SKM-1 treated with dmso at 0.1 percent for 144 hours (cell line): ENCODE results near the gene FLG2.

ENCODE experiments used
- DNase-seq: peaks from one replicate; lab custom pipeline; 2025; ENCODE audit not compliant: unreplicated experiment; lab: John Stamatoyannopoulos, UW

Gene FLG2

GRCh38 chr1:152359906-152360305 lies at the start of gene FLG2:
Gene FLG2, minus strand, starts transcription at chr1:152360006. Its CDS starts 1,122 bp downstream, at chr1:152358884.
- DNase-seq, result no peak

DNA sequence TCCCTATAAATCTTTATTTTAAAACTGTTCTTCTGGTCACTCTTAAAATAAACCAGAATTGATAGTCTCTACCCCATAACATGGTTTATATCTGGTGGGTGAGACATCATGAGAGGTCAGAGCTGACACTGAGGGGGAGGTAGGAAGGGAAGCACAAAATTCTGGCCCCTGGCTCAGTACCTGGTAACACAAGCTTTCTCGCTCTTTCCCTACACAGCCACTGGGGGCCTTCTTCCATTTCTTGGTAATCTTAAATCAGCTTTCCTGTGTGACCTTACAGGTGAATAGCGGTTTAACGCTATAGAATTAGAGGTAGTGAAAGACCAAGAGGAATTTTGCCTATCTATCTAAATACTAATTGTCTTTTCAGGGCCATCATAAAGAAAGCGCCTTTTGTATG lies 48.9 kb upstream of the FLG2 start:
- DNase-seq, result no peak

GRCh38 chr1:152398812-152399698 lies 39.2 kb upstream of the FLG2 start:
- no peak for DNase-seq

GRCh38 chr1:152397474-152397873 lies 37.7 kb upstream of the FLG2 start:
- DNase-seq, result no peak

GRCh38 chr1:152394151-152394550 lies 34.3 kb upstream of the FLG2 start:
- DNase-seq, result no peak

DNA sequence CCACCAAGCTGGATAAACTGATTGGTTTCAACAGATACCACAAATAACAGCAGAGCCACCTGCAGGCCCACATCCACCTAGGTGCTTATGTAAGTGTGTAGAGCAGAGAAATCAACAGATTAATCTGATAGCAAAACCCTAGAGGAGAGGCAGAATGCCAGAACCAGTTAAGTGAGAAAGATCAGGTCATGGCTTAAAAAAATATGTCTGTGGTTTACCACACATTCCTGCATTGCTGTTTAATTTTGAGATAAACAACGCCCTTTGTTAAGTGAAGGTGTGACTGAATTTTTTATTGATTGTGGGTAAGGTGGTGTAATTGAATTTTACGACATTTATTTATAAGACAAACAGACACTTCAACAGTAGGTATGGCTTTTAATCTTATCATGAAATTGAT lies 33.1 kb upstream of the FLG2 start:
- no peak for DNase-seq

DNA sequence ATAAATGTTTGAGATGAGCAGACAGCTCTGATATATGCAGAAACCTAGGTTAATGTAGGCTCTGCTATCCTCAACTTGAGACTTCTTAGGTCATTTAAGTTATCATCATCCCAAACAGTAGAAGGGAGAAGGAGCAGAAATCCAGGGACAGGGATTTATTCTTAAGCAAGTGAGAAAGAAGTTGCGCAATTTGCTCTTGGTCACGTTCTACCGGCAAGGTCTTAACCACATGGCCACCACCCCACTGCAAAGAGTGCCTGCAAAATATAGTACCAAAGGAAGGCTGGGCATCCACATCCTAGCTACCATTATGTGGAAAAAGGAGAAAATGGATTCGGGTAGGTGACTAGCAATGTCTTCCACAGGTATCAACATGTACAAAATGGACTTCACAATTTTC lies 29.1 kb upstream of the FLG2 start:
- DNase-seq, result no peak

DNA sequence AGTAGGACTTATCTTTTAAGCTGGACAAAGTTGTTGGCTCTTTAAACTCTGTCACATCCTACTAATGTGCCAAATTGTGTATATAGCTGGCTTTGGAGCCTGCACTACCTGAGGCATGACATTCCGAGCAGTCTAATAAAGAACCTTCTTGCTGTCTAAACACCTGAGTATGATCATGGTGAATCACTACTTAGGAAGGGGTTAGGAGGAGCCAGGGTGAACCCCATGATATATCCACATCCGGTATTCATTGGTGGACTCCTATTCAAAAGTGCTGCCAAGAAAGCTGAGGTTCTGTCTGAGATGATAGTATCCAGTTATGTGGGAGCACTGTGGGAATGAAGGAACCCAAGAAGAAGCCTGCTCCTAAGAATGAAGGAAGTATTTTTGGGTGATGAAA lies 27.1 kb upstream of the FLG2 start:
- no peak for DNase-seq

DNA sequence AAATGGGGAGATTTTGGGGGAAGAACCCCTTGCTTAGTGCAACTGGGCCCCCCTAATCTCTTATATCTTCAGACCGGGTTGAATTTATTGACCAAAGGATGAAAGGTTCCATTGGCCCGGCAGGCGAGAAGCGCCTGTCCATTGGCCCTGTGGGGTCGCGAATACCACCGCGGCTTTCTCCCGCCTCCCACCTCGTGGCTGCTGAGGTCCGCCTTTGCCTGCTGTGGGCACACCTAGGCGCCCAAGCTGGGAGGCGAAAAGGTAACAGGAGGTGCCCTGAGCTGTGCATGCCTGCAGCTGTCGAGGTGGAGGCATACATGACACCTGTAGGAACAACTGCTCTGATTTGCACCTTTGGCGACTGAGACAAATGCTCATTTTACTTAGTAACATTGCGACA lies 21.1 kb upstream of the FLG2 start:
- DNase-seq, result no peak

DNA sequence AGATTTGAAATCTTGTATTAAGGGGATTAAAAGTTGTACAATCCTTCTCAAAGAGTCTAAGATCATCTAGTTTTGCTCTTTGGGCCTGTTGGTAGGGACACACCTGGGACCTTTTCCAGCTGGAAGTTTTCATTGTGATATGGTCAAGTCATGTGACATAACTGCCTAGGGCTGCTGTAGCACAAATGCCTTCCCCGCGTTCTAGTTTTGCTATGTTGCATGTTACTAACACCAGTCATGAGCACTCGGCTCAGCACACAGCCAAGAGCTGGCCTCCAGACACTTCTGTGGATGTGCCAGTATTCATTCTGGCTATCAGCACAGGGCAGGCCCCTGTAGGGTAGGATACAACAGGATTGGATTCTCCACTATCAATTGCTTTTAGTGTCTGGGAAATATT lies 14.6 kb upstream of the FLG2 start:
- no peak for DNase-seq

- DNase-seq, result no peak
Observed at GRCh38 chr1:152372672-152373071, 12.9 kb upstream of the FLG2 start.

DNA sequence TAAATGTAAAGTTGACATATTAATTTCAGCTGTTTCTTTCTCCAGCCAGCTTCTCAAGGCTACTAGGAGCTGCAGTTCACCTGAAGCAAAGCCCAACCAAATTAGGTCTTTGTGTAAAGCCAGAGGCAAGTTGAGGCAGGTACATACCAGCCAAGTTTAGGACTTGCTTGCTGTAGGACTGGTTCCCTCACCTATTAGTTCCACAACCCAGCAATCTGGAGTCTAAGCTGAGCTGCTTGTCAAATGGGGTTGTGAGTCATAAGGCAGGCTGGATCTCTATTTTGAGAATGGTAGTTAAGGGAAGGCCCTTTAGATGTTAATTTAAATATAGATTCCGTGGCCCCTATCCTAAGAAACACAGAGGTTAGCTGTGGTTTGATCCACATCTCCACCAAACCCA lies 7.6 kb upstream of the FLG2 start:
- DNase-seq, result no peak

- DNase-seq, result no peak
Observed at GRCh38 chr1:152356736-152357135, 3.1 kb downstream of the FLG2 start.

DNA sequence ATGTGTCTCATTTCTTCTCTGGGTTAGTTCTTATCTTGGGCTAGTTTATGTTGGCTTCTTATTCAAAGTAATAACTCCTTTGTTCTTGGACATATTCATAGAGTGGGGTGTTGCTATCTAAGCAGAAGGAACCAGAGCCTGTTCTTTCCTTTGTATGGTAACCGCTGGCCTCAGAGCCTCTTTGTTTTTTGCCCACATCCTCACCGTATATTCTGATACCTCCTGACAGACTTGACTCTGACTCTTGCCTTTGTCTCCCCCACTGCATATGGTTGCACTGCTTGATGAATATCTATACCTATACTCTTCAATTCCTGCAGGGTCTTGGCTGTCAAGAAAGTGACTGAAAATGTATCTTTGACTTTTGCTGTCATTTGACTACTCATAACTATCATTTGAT lies 10.2 kb downstream of the FLG2 start:
- no peak for DNase-seq

DNA sequence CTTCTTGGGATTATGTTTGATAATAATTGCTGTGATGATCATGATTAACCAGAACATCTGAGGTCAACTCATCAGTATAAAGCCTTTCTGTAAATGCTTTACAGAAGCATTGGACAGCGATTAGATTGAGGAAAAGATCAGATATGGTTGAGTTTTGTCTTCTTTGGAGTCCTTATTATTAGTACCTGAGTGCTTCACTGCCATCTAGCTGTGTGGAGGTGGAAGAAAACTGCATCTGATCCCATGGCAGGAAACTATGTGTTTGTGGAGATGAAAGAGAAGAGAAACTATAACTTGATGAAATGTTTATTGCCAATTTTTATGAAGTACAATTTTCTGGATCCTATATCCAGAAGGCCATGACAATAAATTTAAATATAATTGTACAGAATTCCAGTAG lies 11.4 kb downstream of the FLG2 start:
- no peak for DNase-seq

DNA sequence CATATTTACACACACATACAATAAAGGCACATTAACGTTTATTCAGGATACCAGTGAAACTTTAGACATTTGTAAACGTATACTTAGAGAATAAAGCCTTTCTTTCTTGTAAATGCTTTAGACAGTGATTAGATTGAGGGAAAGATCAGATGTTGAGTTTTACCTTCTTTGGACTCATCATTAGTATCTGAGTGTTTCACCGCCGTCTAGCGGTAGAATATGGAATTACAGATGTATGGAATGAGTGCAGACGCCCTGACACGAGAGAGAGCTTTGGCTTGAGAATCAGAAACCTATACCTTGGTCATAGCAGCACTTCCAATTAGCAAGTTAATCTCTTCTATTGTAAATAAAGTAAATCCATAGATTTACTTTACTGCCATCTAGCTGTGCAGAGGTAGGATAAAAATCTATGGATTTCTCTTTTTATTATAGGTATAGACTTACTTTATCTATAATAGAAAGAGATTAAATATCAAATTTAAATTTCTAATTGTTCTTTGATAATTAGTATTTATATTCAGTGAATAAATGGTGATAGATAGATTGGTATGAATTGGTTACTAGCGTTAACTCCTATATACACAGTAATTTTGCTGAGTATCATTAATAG lies 12.6 kb downstream of the FLG2 start:
- peak; percentile 55 for DNase-seq

GRCh38 chr1:152344438-152344837 lies 15.4 kb downstream of the FLG2 start:
- no peak for DNase-seq

DNA sequence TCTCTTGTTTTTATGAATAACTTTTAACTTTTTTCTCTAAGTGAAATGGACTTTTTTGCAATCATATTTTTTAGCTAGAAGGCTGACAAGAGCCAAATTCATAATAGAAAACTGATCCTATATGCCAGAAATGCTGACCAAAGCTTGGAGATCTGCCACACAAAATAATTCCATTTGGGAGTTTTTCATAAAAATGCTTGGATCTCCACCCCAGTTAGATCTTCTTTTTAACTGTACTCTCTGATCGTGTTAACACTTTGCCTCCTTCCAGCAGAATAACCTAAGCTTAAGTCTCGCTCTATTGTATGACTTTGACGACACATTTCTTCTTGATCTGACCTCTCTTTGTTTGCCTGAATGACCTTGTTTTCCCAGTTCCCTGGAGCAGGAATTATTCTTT lies 16.8 kb downstream of the FLG2 start:
- DNase-seq, result no peak

GRCh38 chr1:152335399-152335798 lies 24.4 kb downstream of the FLG2 start:
- DNase-seq, result no peak

- DNase-seq, result no peak
Observed at GRCh38 chr1:152328801-152329391, 30.9 kb downstream of the FLG2 start.

GRCh38 chr1:152325111-152325510 lies 34.7 kb downstream of the FLG2 start, which contains the start of gene FLG:
Gene FLG, minus strand, starts transcription at chr1:152325239. Its CDS starts 9,783 bp downstream, at chr1:152315456.
- DNase-seq, result no peak

DNA sequence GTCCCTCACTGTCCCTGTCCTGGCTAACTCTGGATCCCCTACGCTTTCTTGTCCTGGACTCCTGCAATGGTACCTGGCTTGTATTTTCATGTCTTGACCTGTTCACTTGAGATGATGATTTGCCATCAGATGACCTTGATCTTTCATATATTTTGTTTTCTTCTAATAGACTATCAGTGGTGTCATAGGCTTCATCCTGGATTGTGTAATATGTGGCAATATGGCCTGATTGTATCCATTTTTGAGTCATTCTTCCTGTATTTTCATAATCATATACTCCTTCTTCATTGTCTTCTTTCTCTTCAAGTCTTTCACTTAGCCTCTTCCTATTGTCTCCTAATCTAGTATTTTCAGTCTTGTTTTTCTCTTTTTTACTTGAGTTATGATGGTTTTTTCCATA lies 45.8 kb downstream of the FLG2 start:
- no peak for DNase-seq
